AG04450 (cell line): ENCODE data around the gene NUP42. TPM values are rescaled to one million over a fixed set of nuclear protein-coding genes. Genes with fewer than 3 reads are reported as not detected.
A peak's percentile ranks its signal among the peaks of the same experiment; 100 is the strongest.

Source experiments
- CTCF ChIA-PET: fragments of 300-600, 350-600 bp; formaldehyde crosslinking; extraction: SDS; loops from one replicate; lab custom pipeline; 2022; ENCODE audit warnings: antibody characterized with exemption, inconsistent platforms; lab: Charles Lee
- POLR2A ChIA-PET: fragments of 350-600 bp; formaldehyde crosslinking; extraction: SDS; loops from one replicate; lab custom pipeline; 2021; ENCODE audit warnings: antibody characterized with exemption, inconsistent platforms; lab: Yijun Ruan, JAX
- DNase-seq: peaks from one replicate; pipeline ENCODE4 v3.0.0-alpha.2; 2011; ENCODE audit warnings: low read depth, low spot score
- H3K27ac ChIP-seq: one replicate; pipeline ENCODE4 v1.5.1; 2012; ENCODE audit warnings: low read depth, low read length, control low read depth
- H3K27me3 ChIP-seq: one replicate; pipeline ENCODE4 v1.6.0; 2012; ENCODE audit warnings: low read length; ENCODE audit not compliant: control insufficient read depth, insufficient read depth
- H3K4me3 ChIP-seq: 2 replicates; pipeline ENCODE4 v1.5.1; 2011; ENCODE audit warnings: mild to moderate bottlenecking, low read depth, low read length, control low read depth
- H3K9me3 ChIP-seq: 2 replicates; pipeline ENCODE4 v1.5.1; 2012; ENCODE audit warnings: low read length; ENCODE audit not compliant: control insufficient read depth, insufficient read depth
- CTCF ChIP-seq: IDR thresholded peaks from 2 replicates; pipeline ENCODE4 v1.5.1; 2011; ENCODE audit warnings: low read depth, low read length, control low read depth, inconsistent platforms
- polyA plus RNA-seq: library from polyadenylated mRNA; depleted of rRNA; stranded (reverse); fragments of >200 nt; gene quantifications from 2 replicates; pipeline ENCODE4 v1.2.3, GENCODE V29; 2011; rRNA removed

Gene NUP42
- polyA plus RNA-seq, 1 experiment = 17.4 TPM

GRCh38 chr7:23246555-23246954, 64.7 kb downstream of the NUP42 start, which contains the start of gene GPNMB:
Gene GPNMB (plus strand): TSS chr7:23246775. CDS start chr7:23246858, 83 bp downstream.
- Histone ChIP-seq H3K4me3 (peak within 1 kb of the TSS; percentile 38), H3K27ac (no peak within 1 kb of the TSS), H3K27me3 (peaks cover 46% of the 10 kb centered on the region), H3K9me3 (peaks cover 5% of the 10 kb centered on the region)
- no peak for TF ChIP-seq CTCF
- CTCF ChIA-PET = interaction anchor here (0.7 to 2.6 kb wide), 5 partner anchors 12 to 27 kb away, joined by 3 to 13 read pairs (median 3); no protein-coding TSS in a partner anchor
- peak; percentile 15 for DNase-seq
- POLR2A ChIA-PET = no interaction called here

- Histone ChIP-seq H3K27ac (no peak overlapping the region), H3K27me3 (peaks cover 50% of the 10 kb centered on the region), H3K4me3 (no peak overlapping the region), H3K9me3 (peaks cover 8% of the 10 kb centered on the region)
- ChIA-PET CTCF (interaction anchor here (1.3 to 2.6 kb wide), 4 partner anchors 11 to 26 kb away, joined by 3 to 13 read pairs (median 4); no protein-coding TSS in a partner anchor), POLR2A (no interaction called here)
- no peak for TF ChIP-seq CTCF
- no peak for DNase-seq
These were observed 65.3 kb downstream of the NUP42 start for GRCh38 chr7:23247046-23247602.

- H3K27ac ChIP-seq = no peak overlapping the region
- ChIA-PET POLR2A (no interaction called here), CTCF (interaction anchor here (2.6 kb wide), 1 partner anchor 14 kb away, joined by 13 read pairs; no protein-coding TSS in a partner anchor)
- peaks cover 47% of the 10 kb centered on the region for H3K27me3 ChIP-seq
- H3K9me3 ChIP-seq = peaks cover 8% of the 10 kb centered on the region
- no peak for DNase-seq
- peak overlapping the region; percentile 38 for H3K4me3 ChIP-seq
- no peak for TF ChIP-seq CTCF
These were observed 65.9 kb downstream of the NUP42 start for GRCh38 chr7:23247603-23248335.

- DNase-seq = no peak
- TF ChIP-seq CTCF = no peak
- Histone ChIP-seq H3K27me3 (peaks cover 49% of the 10 kb centered on the region), H3K9me3 (peaks cover 8% of the 10 kb centered on the region), H3K4me3 (no peak overlapping the region), H3K27ac (no peak overlapping the region)
- ChIA-PET POLR2A (no interaction called here), CTCF (no interaction called here)
These were observed 67.6 kb downstream of the NUP42 start for GRCh38 chr7:23249486-23249885.

Other genes with a start within 250 kb of the NUP42 start
- 59.4 and 80.3 TPM in 2 replicates for gene HYCC1, start 167.9 kb upstream of the NUP42 start, polyA plus RNA-seq
- 39.6 and 53.7 TPM in 2 replicates for gene KLHL7, start 76.3 kb upstream of the NUP42 start, polyA plus RNA-seq
- gene GPNMB, start 64.7 kb downstream of the NUP42 start, polyA plus RNA-seq = 4.5 and 6.8 TPM in 2 replicates
- gene MALSU1, start 117.3 kb downstream of the NUP42 start, polyA plus RNA-seq = 66.8 and 82.2 TPM in 2 replicates